OCI-LY1 (cell line): Measurements from ENCODE around the gene ACR.

ENCODE experiments used
- CTCF ChIP-seq: fragments of 200-600 bp; sonication (generic), shearing (Covaris generic); IDR thresholded peaks from 2 replicates; pipeline ENCODE4 v1.5.1; 2017; ENCODE audit warnings: mild to moderate bottlenecking, antibody characterized with exemption, low read length, moderate library complexity, mixed read lengths
- EZH2 ChIP-seq: fragments of 200-600 bp; sonication (generic), shearing (Covaris generic); IDR thresholded peaks from 2 replicates; pipeline ENCODE4 v1.8.0; 2017; ENCODE audit warnings: borderline replicate concordance, mixed run types, mild to moderate bottlenecking, antibody characterized with exemption, low read length, moderate library complexity, mixed read lengths

DNA sequence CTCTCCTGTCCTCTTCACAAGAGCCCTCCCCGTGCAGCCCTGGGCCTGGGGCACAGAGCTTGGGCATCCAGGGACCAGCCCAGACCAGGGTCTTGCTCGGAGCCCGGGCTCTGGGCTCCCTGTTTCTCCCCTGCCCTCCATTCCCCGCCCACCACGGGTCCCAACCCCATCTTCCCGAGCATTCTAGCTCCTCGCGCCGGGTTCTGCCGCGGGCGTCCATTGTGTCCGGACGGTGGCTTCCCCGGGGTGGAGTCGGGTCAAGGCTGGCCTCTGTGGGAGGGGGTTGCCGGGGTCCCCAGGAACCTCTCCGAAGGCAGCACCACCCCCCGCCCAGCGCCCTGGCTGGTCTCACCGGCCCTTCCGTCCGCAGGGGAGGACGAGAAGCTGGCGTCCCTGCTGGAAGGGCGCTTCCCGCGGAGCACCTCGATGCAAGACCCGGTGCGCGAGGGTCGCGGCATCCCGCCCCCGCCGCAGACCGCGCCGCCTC, 18.1 kb upstream of the ACR start:
- TF ChIP-seq CTCF, result no peak
- TF ChIP-seq EZH2, result no peak
